Activated T-helper 17 cell treated with anti-CD3 and anti-CD28 coated beads, Interleukin-2, amount 50 U/mL, for 72 hours (primary cell): ENCODE results near the gene CD163L1. TPM values are rescaled to one million over a fixed set of nuclear protein-coding genes. Genes with fewer than 3 reads are reported as not detected.
"Not testable (repeated sequence)": the region's sequence is repeated elsewhere in the genome, so short reads cannot be mapped to it uniquely, and the experiment has no call there.

Experiments used
- ATAC-seq: fragments of 150-1000 bp; cut with Tn5 transposase; replicated peaks from 2 replicates; pipeline ENCODE4 v1.10.0; 2021; ENCODE audit warnings: mild to moderate bottlenecking, moderate library complexity
- H3K27ac Mint-ChIP-seq: one replicate; pipeline ENCODE4 v1.8.0; 2022; ENCODE audit warnings: mixed read lengths
- H3K27me3 Mint-ChIP-seq: one replicate; pipeline ENCODE4 v1.8.0; 2022; ENCODE audit warnings: mixed read lengths
- H3K36me3 Mint-ChIP-seq: one replicate; pipeline ENCODE4 v1.8.0; 2022; ENCODE audit warnings: low read depth, mild to moderate bottlenecking, mixed read lengths
- H3K4me1 Mint-ChIP-seq: one replicate; pipeline ENCODE4 v1.8.0; 2022; ENCODE audit warnings: mixed read lengths
- H3K4me3 Mint-ChIP-seq: one replicate; pipeline ENCODE4 v1.8.0; 2022; ENCODE audit warnings: mild to moderate bottlenecking, mixed read lengths
- H3K9me3 Mint-ChIP-seq: one replicate; pipeline ENCODE4 v1.8.0; 2022; ENCODE audit warnings: mixed read lengths
- total RNA-seq, 2 donors: library from RNA; stranded (reverse); gene quantifications; one replicate each; pipeline ENCODE4 v1.2.3, GENCODE V29; 2022

The CD163L1 gene
- total RNA-seq, 2 donors from 2014 or later: not detected

- H3K36me3 Mint-ChIP-seq: not testable (repeated sequence)
These were observed 5.5 kb downstream of the CD163L1 start for GRCh38 chr12:7438291-7438995.

DNA sequence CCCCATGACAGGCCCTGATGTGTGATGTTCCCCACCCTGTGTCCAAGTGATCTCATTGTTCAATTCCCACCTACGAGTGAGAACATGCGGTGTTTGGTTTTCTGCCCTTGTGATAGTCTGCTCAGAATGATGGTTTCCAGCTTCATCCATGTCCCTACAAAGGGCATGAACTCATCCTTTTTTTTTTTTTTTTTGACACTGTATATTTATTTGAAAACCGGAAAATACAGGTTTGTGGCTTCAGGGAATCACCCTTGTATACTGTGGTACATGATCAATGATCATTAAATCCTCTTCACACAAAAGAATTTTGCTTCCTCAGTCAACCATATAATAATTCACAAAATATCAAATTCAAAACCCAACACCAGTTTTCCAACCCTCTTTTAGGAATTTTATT is 6.5 kb downstream of the CD163L1 start:
- not testable (repeated sequence) for H3K27ac Mint-ChIP-seq, ATAC-seq

More at GRCh38 chr12:7438291-7438995, 5.5 kb downstream of the CD163L1 start:
- not testable (repeated sequence) for H3K4me3 Mint-ChIP-seq, H3K27ac Mint-ChIP-seq, H3K4me1 Mint-ChIP-seq, H3K9me3 Mint-ChIP-seq, ATAC-seq
- peaks cover 25% of the 10 kb centered on the region for H3K27me3 Mint-ChIP-seq

GRCh38 chr12:7434670-7435069 is 9.3 kb downstream of the CD163L1 start:
- H3K9me3 Mint-ChIP-seq: no peaks in the 10 kb centered on the region
- H3K27me3 Mint-ChIP-seq: peaks cover 12% of the 10 kb centered on the region
- H3K27ac Mint-ChIP-seq: no peak overlapping the region
- H3K4me3 Mint-ChIP-seq: no peak overlapping the region
- no peaks in the 10 kb centered on the region for H3K36me3 Mint-ChIP-seq
- ATAC-seq: peak; percentile 78
- H3K4me1 Mint-ChIP-seq: no peaks in the 10 kb centered on the region

More for the DNA sequence above, 6.5 kb downstream of the CD163L1 start:
- not testable (repeated sequence) for H3K9me3 Mint-ChIP-seq, H3K4me3 Mint-ChIP-seq, H3K36me3 Mint-ChIP-seq, H3K4me1 Mint-ChIP-seq
- H3K27me3 Mint-ChIP-seq: peaks cover 25% of the 10 kb centered on the region

- Mint-ChIP-seq H3K4me3 (no peak overlapping the region), H3K36me3 (no peaks in the 10 kb centered on the region), H3K27me3 (no peaks in the 10 kb centered on the region), H3K27ac (no peak overlapping the region), H3K4me1 (no peaks in the 10 kb centered on the region), H3K9me3 (no peaks in the 10 kb centered on the region)
- ATAC-seq: no peak
These were observed 10.6 kb downstream of the CD163L1 start for GRCh38 chr12:7433276-7433822.

GRCh38 chr12:7431993-7432685 is 11.8 kb downstream of the CD163L1 start:
- Mint-ChIP-seq H3K9me3 (no peaks in the 10 kb centered on the region), H3K27ac (no peak overlapping the region), H3K36me3 (no peaks in the 10 kb centered on the region), H3K27me3 (no peaks in the 10 kb centered on the region), H3K4me3 (no peak overlapping the region), H3K4me1 (no peaks in the 10 kb centered on the region)
- no peak for ATAC-seq

GRCh38 chr12:7411343-7411742 is 32.6 kb downstream of the CD163L1 start:
- no peak overlapping the region for H3K4me3 Mint-ChIP-seq
- ATAC-seq: no peak
- no peaks in the 10 kb centered on the region for H3K4me1 Mint-ChIP-seq
- H3K9me3 Mint-ChIP-seq: no peaks in the 10 kb centered on the region
- H3K27me3 Mint-ChIP-seq: peaks cover 14% of the 10 kb centered on the region
- H3K36me3 Mint-ChIP-seq: no peaks in the 10 kb centered on the region
- no peak overlapping the region for H3K27ac Mint-ChIP-seq

- ATAC-seq: no peak
- Mint-ChIP-seq H3K27me3 (peaks cover 28% of the 10 kb centered on the region), H3K9me3 (no peaks in the 10 kb centered on the region), H3K4me3 (no peak overlapping the region), H3K36me3 (no peaks in the 10 kb centered on the region), H3K27ac (no peak overlapping the region), H3K4me1 (no peaks in the 10 kb centered on the region)
These were observed 39.7 kb downstream of the CD163L1 start for GRCh38 chr12:7404275-7404674.

DNA sequence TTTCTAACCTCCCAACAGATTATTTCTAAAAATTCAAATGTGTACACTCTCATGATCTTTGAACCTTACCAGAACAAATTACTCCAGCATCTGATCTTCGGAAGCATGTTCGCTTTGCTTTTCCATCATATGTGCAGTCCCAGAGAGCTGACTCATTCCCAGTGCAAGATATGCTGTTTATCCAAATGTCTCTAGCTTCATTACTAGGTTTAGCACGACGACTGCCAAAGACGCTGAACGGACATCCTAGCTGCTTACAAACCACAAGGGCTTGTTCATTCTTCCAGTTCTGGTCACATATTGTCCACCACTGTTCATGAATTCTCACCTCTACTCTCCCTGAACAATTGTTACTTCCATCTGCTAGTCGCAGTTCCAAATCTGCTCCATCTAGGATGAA is 40.5 kb downstream of the CD163L1 start:
- Mint-ChIP-seq H3K9me3 (no peaks in the 10 kb centered on the region), H3K36me3 (no peaks in the 10 kb centered on the region), H3K27ac (no peak overlapping the region), H3K27me3 (peaks cover 28% of the 10 kb centered on the region), H3K4me3 (no peak overlapping the region), H3K4me1 (no peaks in the 10 kb centered on the region)
- ATAC-seq: no peak

GRCh38 chr12:7399089-7399488 is 44.9 kb downstream of the CD163L1 start:
- ATAC-seq: no peak
- peaks cover 4% of the 10 kb centered on the region for H3K9me3 Mint-ChIP-seq
- no peak overlapping the region for H3K4me3 Mint-ChIP-seq
- H3K27me3 Mint-ChIP-seq: peaks cover 16% of the 10 kb centered on the region
- H3K36me3 Mint-ChIP-seq: no peaks in the 10 kb centered on the region
- H3K4me1 Mint-ChIP-seq: peaks cover 5% of the 10 kb centered on the region
- no peak overlapping the region for H3K27ac Mint-ChIP-seq

DNA sequence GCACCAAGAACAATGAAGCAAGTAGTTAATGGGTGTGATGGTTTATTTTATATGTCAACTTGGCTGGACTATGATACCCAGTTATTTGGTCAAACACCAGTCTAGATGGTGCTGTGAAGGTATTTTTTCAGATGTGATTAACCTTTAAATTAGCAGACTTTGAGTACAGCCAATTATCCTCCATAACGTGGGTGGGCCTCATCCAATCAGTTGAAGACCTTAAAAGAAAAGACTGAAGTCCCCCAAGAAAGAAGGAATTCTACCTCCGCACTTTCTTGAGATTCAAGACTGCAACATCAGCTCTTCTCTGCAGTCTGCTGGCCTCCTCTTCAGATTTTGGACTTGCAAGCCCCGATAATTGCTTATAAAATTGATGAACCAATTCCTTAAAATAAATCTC is 47.5 kb downstream of the CD163L1 start:
- Mint-ChIP-seq H3K9me3 (peaks cover 4% of the 10 kb centered on the region), H3K4me3 (no peak overlapping the region), H3K27ac (no peak overlapping the region), H3K27me3 (peaks cover 10% of the 10 kb centered on the region), H3K36me3 (no peaks in the 10 kb centered on the region), H3K4me1 (peaks cover 5% of the 10 kb centered on the region)
- no peak for ATAC-seq

DNA sequence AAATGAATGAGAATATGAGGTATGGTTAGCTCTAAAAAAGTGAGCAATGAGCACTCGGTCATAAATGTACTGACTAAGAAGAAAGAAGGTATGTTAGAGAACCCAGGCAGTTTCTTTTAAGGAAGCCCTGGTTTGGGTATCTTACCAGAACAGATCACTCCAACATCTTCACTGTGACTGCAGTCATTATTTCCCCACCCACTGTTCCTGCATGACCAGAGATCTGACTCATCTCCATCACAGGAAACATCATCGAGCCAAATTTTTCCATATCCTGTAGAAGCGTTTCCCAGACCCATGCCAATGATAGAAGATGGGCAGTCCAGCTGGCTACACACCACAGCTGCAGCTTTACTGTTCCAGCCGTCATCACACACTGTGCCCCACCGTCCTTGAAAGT is 48.0 kb downstream of the CD163L1 start:
- H3K27me3 Mint-ChIP-seq: peaks cover 10% of the 10 kb centered on the region
- H3K27ac Mint-ChIP-seq: no peak overlapping the region
- ATAC-seq: peak; percentile 72
- H3K4me3 Mint-ChIP-seq: no peak overlapping the region
- H3K9me3 Mint-ChIP-seq: peaks cover 4% of the 10 kb centered on the region
- H3K36me3 Mint-ChIP-seq: no peaks in the 10 kb centered on the region
- peaks cover 5% of the 10 kb centered on the region for H3K4me1 Mint-ChIP-seq

DNA sequence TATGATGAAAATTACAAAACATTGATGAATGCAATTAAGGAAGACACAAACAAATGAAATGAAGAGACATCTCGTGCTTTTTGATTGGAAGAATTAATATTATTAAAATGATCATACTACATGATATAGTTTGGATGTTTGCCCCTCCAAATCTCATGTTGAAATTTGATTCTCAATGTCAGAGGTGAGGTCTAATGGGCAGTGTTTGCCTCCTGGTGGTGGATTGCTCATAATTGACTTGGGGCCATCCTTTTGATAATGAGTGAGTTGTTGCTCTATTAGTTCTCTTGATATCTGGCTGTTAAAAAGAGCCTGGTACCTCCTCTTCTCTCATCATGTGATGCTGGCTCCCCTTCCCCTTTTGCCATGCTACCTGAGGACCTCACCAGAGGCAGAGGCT is 56.7 kb downstream of the CD163L1 start:
- H3K36me3 Mint-ChIP-seq: no peaks in the 10 kb centered on the region
- H3K4me3 Mint-ChIP-seq: no peak overlapping the region
- H3K27ac Mint-ChIP-seq: no peak overlapping the region
- H3K27me3 Mint-ChIP-seq: peaks cover 9% of the 10 kb centered on the region
- peaks cover 10% of the 10 kb centered on the region for H3K9me3 Mint-ChIP-seq
- no peaks in the 10 kb centered on the region for H3K4me1 Mint-ChIP-seq
- ATAC-seq: no peak

DNA sequence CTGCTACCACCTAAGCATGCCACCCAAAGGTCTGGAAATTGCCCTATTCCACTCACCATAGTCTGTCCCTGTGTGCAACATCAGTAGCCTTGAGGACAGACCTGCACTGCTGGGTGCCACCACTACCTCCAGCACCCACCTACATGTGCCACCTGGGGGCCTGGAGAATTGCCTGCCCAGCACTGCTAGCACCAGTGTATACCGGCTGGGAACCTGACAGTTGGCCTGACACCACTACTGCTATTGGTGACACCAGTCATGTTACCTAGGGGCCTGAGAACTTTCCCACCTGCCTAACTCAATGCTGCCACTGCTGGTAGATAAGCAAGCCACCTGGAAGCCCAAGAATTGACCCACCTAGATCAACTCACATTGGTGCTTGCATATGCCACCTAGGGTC is 60.8 kb downstream of the CD163L1 start:
- no peak overlapping the region for H3K4me3 Mint-ChIP-seq
- H3K36me3 Mint-ChIP-seq: no peaks in the 10 kb centered on the region
- H3K27ac Mint-ChIP-seq: no peak overlapping the region
- peaks cover 12% of the 10 kb centered on the region for H3K27me3 Mint-ChIP-seq
- peaks cover 10% of the 10 kb centered on the region for H3K9me3 Mint-ChIP-seq
- no peak for ATAC-seq
- no peaks in the 10 kb centered on the region for H3K4me1 Mint-ChIP-seq

GRCh38 chr12:7376196-7376595 is 67.8 kb downstream of the CD163L1 start:
- Mint-ChIP-seq H3K9me3 (no peaks in the 10 kb centered on the region), H3K4me3 (no peak overlapping the region), H3K27ac (no peak overlapping the region), H3K27me3 (peaks cover 7% of the 10 kb centered on the region), H3K4me1 (no peaks in the 10 kb centered on the region), H3K36me3 (no peaks in the 10 kb centered on the region)
- ATAC-seq: no peak

DNA sequence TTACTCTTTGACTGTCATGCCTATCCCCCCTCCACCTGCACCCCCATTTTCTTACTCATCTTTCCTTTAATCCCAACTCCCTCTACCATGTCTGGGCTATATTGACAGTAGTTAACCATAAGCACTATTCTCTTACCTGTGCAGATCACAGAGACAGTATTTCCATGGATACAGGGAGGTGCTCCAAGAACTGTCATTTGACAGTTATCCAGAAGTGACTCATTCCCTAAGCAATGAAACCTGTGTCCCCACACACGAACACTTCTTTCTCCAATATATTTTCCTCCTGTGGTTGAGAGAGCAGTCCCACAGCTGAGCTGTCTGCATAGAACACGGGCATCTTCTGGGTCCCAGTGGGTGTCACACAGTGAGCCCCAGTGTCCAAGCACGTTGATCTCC is 68.8 kb downstream of the CD163L1 start:
- Mint-ChIP-seq H3K27me3 (peaks cover 8% of the 10 kb centered on the region), H3K36me3 (no peaks in the 10 kb centered on the region), H3K4me1 (no peaks in the 10 kb centered on the region), H3K9me3 (no peaks in the 10 kb centered on the region), H3K4me3 (no peak overlapping the region), H3K27ac (no peak overlapping the region)
- no peak for ATAC-seq
